Panc1 (cell line): ENCODE results near the gene THBS1. TPM values are rescaled to one million over a fixed set of nuclear protein-coding genes. Genes with fewer than 3 reads are reported as not detected.

Experiments
- ATAC-seq: fragments of 200-7000 bp; cut with Tn5 transposase; 2 replicates; pipeline ENCODE4 v1.9.1; 2020; ENCODE audit warnings: mild to moderate bottlenecking, moderate library complexity
- BruUV-seq: library from RNA; stranded (reverse); fragments of 400-500 nt; replicated peaks from 2 replicates; lab custom pipeline; 2021; lab: Mats Ljungman, UMichigan
- CTCF ChIA-PET: fragments of 300-600 bp; sonication (Branson Sonifier 250); formaldehyde crosslinking; loops from one replicate; lab custom pipeline; 2022; ENCODE audit warnings: antibody characterized with exemption; lab: Charles Lee
- POLR2A ChIA-PET: fragments of 300-600 bp; sonication (Branson Sonifier 250); formaldehyde crosslinking; loops from one replicate; lab custom pipeline; 2022; ENCODE audit warnings: antibody characterized with exemption; lab: Charles Lee
- DNase-seq: peaks from one replicate; pipeline ENCODE4 v3.0.0-alpha.2; 2010; ENCODE audit warnings: low read depth, low spot score
- H3K27ac ChIP-seq: 2 replicates; pipeline ENCODE4 v1.5.1; 2011; ENCODE audit warnings: mild to moderate bottlenecking, low read length, inconsistent platforms
- H3K27me3 ChIP-seq: fragments of 200-500 bp; sonication (Bioruptor generic); 2 replicates; pipeline ENCODE4 v1.6.0; 2014; ENCODE audit warnings: low read length, inconsistent platforms; ENCODE audit not compliant: control insufficient read depth, insufficient read depth
- H3K36me3 ChIP-seq: fragments of 200-500 bp; sonication (Bioruptor generic); 2 replicates; pipeline ENCODE4 v1.5.1; 2014; ENCODE audit warnings: inconsistent platforms, mild to moderate bottlenecking, low read length, moderate library complexity; ENCODE audit not compliant: control insufficient read depth, insufficient read depth
- H3K4me1 ChIP-seq: 2 replicates; pipeline ENCODE4 v1.5.1; 2011; ENCODE audit warnings: inconsistent platforms, mild to moderate bottlenecking, low read length, moderate library complexity; ENCODE audit not compliant: control insufficient read depth, insufficient read depth
- H3K4me3 ChIP-seq, 2 experiments: 2 replicates each; pipeline ENCODE4 v1.5.1; 2011 to 2012; ENCODE audit warnings: low read depth in 2 of 2, low read length in 2 of 2, mild to moderate bottlenecking in 2 of 2, inconsistent platforms in 1 of 2, moderate library complexity in 1 of 2
- H3K9me3 ChIP-seq: fragments of 200-500 bp; sonication (Bioruptor generic); 2 replicates; pipeline ENCODE4 v1.5.1; 2014; ENCODE audit warnings: low read depth, mild to moderate bottlenecking, inconsistent platforms, low read length, moderate library complexity; ENCODE audit not compliant: control insufficient read depth, insufficient read depth
- POLR2AphosphoS5 ChIP-seq: IDR thresholded peaks from 2 replicates; pipeline ENCODE4 v1.6.1; 2012; ENCODE audit warnings: mild to moderate bottlenecking, low read depth, low read length, moderate library complexity
- SIN3A ChIP-seq: IDR thresholded peaks from 2 replicates; pipeline ENCODE4 v1.6.1; 2012; ENCODE audit warnings: low read depth, mild to moderate bottlenecking, low read length, moderate library complexity, borderline replicate concordance; ENCODE audit not compliant: insufficient read depth
- TCF7L2 ChIP-seq: IDR thresholded peaks from 2 replicates; pipeline ENCODE4 v1.6.1; 2011; ENCODE audit warnings: mild to moderate bottlenecking, low read depth, low read length, inconsistent platforms
- in situ Hi-C: cut with HindIII; loops from 2 replicates; pipeline ENCODE4 v1.10.0; 2016; ENCODE audit warnings: low sequenced_read_pairs, low pct_unique_long_range_greater_than_20kb
- intact Hi-C: fragments of 100-400 bp; cut with micrococcal nuclease; formaldehyde crosslinking; loops from one replicate; pipeline ENCODE4 v1.10.0; 2022; ENCODE audit not compliant: unreplicated experiment
- total RNA-seq: library from RNA; stranded (reverse); gene quantifications from one replicate; pipeline ENCODE4 v1.2.1, GENCODE V29; 2021; ENCODE audit not compliant: unreplicated experiment
- TF ChIP-seq, protein P1 (sequence below): fragments of 450-650 bp; IDR thresholded peaks from 2 replicates; pipeline ENCODE4 v1.5.1; 2017; ENCODE audit warnings: mild to moderate bottlenecking
- TF ChIP-seq, protein P2 (sequence below), 2 experiments: IDR thresholded peaks; 2 replicates each; pipeline ENCODE4 v1.6.1; 2011 to 2012; ENCODE audit warnings: low read depth in 2 of 2, control low read depth in 1 of 2, low read length in 1 of 2, mild to moderate bottlenecking in 1 of 2, moderate library complexity in 1 of 2; ENCODE audit not compliant: insufficient read depth in 1 of 2

The THBS1 gene
- total RNA-seq, 1 experiment from 2014 or later: 61.9 TPM

DNA sequence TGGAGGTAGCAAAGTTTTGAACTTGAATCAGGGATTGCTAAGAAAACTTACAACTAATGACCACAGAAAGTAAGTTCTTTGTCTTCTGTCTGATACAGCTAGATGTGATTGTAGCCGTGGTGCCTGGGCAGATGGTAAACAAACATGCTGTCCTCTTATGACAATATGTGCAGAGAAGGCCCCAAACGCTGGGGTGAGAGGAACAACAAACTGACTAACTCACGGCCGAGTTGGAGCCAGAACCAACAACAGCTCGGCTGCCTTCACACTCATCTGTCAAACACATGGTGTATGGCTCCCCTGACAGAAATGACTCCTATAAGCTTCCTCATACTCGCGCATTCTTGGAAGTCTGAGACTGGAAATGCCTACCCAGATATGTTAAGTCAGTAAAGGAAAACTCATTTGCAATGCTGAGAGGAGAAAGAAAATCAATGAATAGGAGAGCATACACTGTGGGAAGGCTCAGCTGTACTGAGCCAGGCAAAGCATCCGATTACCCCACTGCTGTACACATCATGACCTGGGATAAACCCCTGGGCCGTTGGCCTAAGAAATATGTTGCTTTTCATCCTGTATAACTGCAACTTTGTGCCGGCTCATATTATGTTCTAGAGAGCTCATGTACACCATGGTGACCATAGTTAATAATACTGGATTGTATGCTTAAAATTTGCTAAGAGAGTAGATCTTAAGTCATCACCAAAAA lies 5.7 kb downstream of the THBS1 start:
- Histone ChIP-seq H3K27me3 (no peaks in the 10 kb centered on the region; the same call in 1 of the 2 replicates), H3K9me3 (no peaks in the 10 kb centered on the region), H3K27ac (no peak overlapping the region), H3K4me3 (no peak overlapping the region), H3K4me1 (no peaks in the 10 kb centered on the region), H3K36me3 (no peaks in the 10 kb centered on the region)
- CTCF ChIA-PET: no interaction called here
- intact Hi-C loops (no loop called here), in situ Hi-C loops (no loop called here)
- no TSS peak for BruUV-seq
- POLR2A ChIA-PET: interaction anchor here (0.7 kb wide), 1 partner anchor 26 kb away, joined by 3 read pairs; no protein-coding TSS in a partner anchor
- TF ChIP-seq, protein P1, sequence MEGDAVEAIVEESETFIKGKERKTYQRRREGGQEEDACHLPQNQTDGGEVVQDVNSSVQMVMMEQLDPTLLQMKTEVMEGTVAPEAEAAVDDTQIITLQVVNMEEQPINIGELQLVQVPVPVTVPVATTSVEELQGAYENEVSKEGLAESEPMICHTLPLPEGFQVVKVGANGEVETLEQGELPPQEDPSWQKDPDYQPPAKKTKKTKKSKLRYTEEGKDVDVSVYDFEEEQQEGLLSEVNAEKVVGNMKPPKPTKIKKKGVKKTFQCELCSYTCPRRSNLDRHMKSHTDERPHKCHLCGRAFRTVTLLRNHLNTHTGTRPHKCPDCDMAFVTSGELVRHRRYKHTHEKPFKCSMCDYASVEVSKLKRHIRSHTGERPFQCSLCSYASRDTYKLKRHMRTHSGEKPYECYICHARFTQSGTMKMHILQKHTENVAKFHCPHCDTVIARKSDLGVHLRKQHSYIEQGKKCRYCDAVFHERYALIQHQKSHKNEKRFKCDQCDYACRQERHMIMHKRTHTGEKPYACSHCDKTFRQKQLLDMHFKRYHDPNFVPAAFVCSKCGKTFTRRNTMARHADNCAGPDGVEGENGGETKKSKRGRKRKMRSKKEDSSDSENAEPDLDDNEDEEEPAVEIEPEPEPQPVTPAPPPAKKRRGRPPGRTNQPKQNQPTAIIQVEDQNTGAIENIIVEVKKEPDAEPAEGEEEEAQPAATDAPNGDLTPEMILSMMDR: no peak
- TF ChIP-seq, protein P2, sequence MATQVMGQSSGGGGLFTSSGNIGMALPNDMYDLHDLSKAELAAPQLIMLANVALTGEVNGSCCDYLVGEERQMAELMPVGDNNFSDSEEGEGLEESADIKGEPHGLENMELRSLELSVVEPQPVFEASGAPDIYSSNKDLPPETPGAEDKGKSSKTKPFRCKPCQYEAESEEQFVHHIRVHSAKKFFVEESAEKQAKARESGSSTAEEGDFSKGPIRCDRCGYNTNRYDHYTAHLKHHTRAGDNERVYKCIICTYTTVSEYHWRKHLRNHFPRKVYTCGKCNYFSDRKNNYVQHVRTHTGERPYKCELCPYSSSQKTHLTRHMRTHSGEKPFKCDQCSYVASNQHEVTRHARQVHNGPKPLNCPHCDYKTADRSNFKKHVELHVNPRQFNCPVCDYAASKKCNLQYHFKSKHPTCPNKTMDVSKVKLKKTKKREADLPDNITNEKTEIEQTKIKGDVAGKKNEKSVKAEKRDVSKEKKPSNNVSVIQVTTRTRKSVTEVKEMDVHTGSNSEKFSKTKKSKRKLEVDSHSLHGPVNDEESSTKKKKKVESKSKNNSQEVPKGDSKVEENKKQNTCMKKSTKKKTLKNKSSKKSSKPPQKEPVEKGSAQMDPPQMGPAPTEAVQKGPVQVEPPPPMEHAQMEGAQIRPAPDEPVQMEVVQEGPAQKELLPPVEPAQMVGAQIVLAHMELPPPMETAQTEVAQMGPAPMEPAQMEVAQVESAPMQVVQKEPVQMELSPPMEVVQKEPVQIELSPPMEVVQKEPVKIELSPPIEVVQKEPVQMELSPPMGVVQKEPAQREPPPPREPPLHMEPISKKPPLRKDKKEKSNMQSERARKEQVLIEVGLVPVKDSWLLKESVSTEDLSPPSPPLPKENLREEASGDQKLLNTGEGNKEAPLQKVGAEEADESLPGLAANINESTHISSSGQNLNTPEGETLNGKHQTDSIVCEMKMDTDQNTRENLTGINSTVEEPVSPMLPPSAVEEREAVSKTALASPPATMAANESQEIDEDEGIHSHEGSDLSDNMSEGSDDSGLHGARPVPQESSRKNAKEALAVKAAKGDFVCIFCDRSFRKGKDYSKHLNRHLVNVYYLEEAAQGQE (IDR thresholded peaks at IDR 0.05; ENCODE audit: insufficient read depth in 1 of 2, low read depth in 2 of 2, low read length in 1 of 2): no peak
- TF ChIP-seq POLR2AphosphoS5 (no peak), TCF7L2 (no peak), SIN3A (no peak)
- DNase-seq (no peak), ATAC-seq (no peak)

DNA sequence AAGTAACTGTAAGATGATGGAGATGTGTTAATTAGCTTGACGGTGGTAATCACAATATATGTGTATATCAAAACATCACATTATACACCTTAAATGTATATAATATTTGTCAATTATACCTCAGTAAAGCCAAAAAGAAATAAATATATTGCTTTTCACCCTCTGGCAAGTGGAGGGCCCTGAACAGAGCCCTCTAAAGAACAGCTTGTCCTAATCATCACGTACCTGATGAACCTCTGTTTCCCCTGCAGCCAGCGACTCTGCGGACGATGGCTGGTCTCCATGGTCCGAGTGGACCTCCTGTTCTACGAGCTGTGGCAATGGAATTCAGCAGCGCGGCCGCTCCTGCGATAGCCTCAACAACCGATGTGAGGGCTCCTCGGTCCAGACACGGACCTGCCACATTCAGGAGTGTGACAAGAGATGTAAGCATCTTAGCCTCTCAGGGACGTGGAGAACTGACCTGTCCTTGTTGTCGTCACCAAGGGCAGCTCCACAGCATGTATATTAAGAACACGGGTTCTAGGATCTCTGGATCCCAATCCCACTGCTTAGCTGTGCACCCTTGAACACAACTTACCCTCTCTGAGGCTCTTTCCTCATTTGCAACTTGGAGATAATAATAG lies 6.3 kb downstream of the THBS1 start:
- Histone ChIP-seq H3K27ac (no peak overlapping the region), H3K4me3 (no peak overlapping the region), H3K4me1 (no peaks in the 10 kb centered on the region), H3K27me3 (no peaks in the 10 kb centered on the region; the same call in 1 of the 2 replicates), H3K36me3 (no peaks in the 10 kb centered on the region), H3K9me3 (no peaks in the 10 kb centered on the region)
- POLR2A ChIA-PET: interaction anchor here (0.7 kb wide), 1 partner anchor 26 kb away, joined by 3 read pairs; no protein-coding TSS in a partner anchor
- CTCF ChIA-PET: no interaction called here
- BruUV-seq: no TSS peak
- intact Hi-C loops: no loop called here
- no peak for TF ChIP-seq SIN3A
- TF ChIP-seq, protein P2 (IDR thresholded peaks at IDR 0.05; ENCODE audit: insufficient read depth in 1 of 2, low read depth in 2 of 2, low read length in 1 of 2): no peak
- TF ChIP-seq POLR2AphosphoS5: no peak
- TF ChIP-seq, protein P1: no peak
- no peak for TF ChIP-seq TCF7L2
- in situ Hi-C loops: no loop called here
- DNase-seq (no peak), ATAC-seq (no peak)
